Measurements from ENCODE around the gene SLC4A5.
"Not testable (repeated sequence)": the region's sequence is repeated elsewhere in the genome, so short reads cannot be mapped to it uniquely, and the experiment has no call there.

The SLC4A5 gene

DNA sequence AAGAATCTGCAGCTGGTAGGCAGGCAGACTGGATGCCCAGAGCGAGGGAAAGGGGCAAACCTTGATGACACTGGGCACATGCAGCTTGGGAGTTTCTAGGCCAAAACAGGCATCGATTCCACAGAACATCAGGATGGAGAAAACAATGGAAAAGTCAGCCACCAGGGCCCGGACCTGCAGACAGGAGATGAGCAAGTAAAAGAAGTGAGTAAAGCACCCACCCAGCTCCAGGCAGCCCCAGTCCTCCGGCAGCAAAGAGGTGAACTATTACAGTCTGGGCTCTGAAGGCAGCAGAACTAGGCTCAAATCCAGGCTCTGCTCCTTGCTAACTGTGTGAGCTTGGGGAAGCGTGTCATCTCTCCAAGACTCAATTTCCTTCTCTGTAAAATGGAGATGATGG, 108.2 kb downstream of the SLC4A5 start:
- no peak for TF ChIP-seq POLR2A (IDR thresholded peaks at IDR 0.05; ENCODE audit: low read depth, low read length)
- FAIRE-seq (no peak), DNase-seq (ENCODE audit: insufficient read length, low spot score) (no peak)

GRCh38 chr2:74233648-74234047, 109.6 kb downstream of the SLC4A5 start:
- no peak for TF ChIP-seq POLR2A (IDR thresholded peaks at IDR 0.05; ENCODE audit: low read depth, low read length)
- DNase-seq (ENCODE audit: insufficient read length, low spot score), result no peak
- no peak for FAIRE-seq

- no peak for TF ChIP-seq POLR2A (IDR thresholded peaks at IDR 0.05; ENCODE audit: low read depth, low read length)
- FAIRE-seq, result no peak
- no peak for DNase-seq (ENCODE audit: insufficient read length, low spot score)
These were observed 110.8 kb downstream of the SLC4A5 start for GRCh38 chr2:74232426-74232825.

DNA sequence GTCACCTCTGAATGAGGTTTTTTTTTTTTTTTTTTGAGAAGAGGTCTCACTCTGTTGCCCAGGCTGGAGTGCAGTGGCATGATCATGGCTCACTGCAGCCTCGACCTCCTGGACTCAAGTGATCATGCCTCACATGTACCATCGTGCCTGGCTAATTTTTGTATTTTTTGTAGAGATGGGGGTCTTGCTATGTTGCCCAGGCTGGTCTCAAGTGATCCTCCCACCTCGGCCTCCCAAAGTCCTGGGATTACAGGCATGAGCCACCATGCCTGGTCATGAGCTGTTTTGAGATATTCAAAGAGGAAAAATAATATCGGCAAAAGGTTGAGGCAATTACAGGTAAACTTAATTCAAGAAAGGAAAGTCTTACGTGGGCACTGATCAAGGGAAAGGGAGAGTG, 113.4 kb downstream of the SLC4A5 start:
- not testable (repeated sequence) for FAIRE-seq; DNase-seq (ENCODE audit: insufficient read length, low spot score)

GRCh38 chr2:74228772-74229171, 114.4 kb downstream of the SLC4A5 start:
- no peak for FAIRE-seq
- DNase-seq (ENCODE audit: insufficient read length, low spot score), result no peak
- no peak for TF ChIP-seq POLR2A (IDR thresholded peaks at IDR 0.05; ENCODE audit: low read depth, low read length)

DNA sequence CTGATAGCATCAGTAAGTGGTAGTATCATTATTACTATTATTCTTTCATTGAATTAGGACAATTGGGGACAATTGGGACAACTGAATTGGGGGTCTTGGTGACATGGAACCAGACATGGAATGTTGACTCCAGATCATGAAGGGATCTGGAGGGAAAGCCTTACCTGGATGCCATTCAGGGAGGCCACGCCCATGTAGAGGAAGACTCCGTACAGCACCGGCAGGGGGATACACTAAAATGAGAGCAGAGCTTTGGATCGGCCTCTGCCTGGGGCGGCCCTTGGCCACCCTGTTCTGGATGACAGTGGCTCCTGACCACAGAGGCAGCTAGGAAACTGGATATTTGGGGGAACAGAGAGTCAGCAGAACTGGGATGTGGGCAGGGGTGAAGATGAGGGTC, 115.6 kb downstream of the SLC4A5 start:
- FAIRE-seq, result no peak
- DNase-seq (ENCODE audit: insufficient read length, low spot score), result no peak
- TF ChIP-seq POLR2A (IDR thresholded peaks at IDR 0.05; ENCODE audit: low read depth, low read length), result no peak

DNA sequence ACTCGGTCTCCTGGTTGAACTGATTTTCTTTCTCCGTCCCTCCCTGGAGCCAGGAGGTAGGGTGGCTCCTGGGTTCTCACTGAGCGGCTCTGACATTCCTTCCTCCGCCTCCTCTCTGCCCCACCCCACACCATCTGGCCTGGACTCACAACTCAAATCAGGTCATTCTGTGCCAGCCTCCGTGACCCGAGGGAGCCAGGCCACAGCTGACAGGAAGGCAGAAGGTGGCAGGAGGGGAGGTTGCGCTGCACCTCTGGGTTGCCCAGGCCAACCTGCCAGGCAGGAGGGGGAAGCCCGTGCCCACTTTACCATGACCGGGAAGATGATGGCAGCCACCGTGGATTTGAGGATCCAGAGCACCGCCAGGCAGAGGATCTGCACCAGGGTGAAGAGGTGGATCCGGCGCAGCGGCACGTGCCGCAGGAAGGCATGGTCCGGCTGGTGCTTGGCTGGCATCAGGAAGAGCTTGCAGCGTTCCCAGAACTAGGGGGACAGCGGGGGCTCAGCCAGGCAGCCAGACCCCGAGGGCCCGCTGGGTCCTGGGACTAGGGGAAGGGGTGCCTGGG, 116.5 kb downstream of the SLC4A5 start:
- no peak for TF ChIP-seq POLR2A (IDR thresholded peaks at IDR 0.05; ENCODE audit: low read depth, low read length)
- FAIRE-seq (no peak), DNase-seq (ENCODE audit: insufficient read length, low spot score) (no peak)

- TF ChIP-seq POLR2A (IDR thresholded peaks at IDR 0.05; ENCODE audit: low read depth, low read length), result no peak
- no peak for FAIRE-seq
These were observed 117.3 kb downstream of the SLC4A5 start for GRCh38 chr2:74225698-74226459.

DNA sequence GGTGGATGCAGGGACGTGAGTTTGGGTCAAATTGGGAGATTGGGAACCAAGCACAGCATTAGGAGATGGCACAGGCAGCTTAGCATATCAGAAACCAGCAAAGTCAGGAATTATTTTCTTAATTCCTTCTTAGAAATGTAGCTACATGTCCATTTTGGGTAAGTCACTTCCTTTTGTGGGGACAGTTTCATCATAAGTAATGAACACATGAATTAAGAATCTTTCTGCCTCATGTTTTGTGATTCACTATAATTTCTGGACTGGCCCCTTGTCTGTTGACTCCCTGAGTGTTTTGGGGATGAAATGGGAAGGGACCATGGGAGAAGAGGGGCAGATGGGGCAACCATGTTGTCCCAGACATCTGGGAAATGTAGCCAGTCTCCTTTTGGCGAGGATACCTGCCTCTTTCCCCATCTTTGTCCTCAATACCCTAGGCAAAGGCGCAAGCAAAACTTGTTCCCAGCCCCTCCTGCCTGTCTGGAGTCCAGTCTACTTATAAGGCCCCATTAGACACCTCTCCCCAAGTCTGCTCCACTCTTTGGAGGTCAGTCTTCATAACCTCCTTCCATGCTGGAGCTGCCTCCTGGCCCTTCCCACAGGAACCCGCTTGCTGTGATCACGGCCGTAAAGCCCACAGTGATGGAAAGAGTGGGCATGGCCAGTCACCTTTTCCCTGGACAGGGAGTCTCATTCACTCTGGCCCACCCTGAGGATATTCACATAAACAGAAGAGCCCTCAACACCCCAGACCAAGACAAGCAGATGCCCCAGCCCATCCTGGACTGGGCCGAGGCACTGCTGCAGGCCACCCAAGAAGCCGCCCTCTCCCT, 119.1 kb downstream of the SLC4A5 start:
- TF ChIP-seq POLR2A (IDR thresholded peaks at IDR 0.05; ENCODE audit: low read depth, low read length), result no peak
- DNase-seq (ENCODE audit: insufficient read length, low spot score) (no peak), FAIRE-seq (no peak)

More at GRCh38 chr2:74225698-74226459, 117.3 kb downstream of the SLC4A5 start:
- DNase-seq (ENCODE audit: insufficient read length, low spot score), result no peak

DNA sequence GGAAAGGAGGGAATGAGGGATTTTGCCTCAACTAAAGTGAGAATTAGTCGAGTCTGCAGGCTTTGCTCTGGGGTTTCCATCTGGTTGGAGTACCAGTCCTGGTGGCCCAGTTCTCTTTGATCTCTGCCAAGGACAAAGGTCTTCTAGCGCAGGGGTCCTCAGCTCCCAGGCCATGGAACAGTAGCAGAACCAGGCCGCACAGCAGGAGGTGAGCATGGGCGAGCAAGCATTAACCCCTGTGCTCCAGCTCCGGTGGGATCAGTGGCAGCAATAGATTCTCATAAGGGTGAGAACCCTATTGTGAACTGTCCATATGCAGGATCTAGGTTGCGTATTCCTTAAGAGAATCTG, 120.9 kb downstream of the SLC4A5 start:
- no peak for TF ChIP-seq POLR2A (IDR thresholded peaks at IDR 0.05; ENCODE audit: low read depth, low read length)

DNA sequence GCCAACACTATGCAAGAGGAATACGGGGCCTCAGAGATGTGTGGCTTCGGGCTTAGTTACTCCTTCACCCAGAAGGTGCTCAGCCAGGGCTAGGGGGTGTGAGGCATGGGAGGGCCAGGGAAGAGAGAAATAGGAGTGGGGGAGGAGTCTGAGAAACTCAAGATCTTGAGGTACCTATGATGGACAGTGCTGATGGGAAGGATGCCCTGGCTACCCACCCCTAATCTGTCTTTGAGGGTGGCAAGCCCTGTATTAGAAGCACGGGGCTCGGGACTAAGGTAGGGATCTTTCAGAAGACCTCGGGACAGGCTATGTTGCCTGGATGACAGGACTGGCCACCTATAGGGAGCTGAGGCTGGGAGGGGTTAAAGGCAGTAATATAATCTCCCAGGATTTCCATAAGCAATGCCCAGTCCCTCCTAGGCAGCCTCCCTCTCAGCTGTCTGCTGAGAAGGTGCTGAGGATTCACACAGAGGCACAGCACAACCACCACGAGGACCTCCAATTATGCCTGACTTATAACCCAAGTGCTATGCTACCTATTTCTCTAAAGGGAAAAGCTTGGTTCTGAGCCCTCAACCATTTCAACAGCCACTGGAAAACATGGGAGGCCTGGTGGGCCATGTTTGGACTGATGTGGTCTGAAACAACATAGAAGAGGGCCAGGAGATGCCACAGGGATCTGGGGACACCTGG, 121.5 kb downstream of the SLC4A5 start:
- DNase-seq (ENCODE audit: insufficient read length, low spot score) (no peak), FAIRE-seq (no peak)
- TF ChIP-seq POLR2A (IDR thresholded peaks at IDR 0.05; ENCODE audit: low read depth, low read length), result no peak

More for the DNA sequence above, 120.9 kb downstream of the SLC4A5 start:
- DNase-seq (ENCODE audit: insufficient read length, low spot score), result no peak
- no peak for FAIRE-seq

DNA sequence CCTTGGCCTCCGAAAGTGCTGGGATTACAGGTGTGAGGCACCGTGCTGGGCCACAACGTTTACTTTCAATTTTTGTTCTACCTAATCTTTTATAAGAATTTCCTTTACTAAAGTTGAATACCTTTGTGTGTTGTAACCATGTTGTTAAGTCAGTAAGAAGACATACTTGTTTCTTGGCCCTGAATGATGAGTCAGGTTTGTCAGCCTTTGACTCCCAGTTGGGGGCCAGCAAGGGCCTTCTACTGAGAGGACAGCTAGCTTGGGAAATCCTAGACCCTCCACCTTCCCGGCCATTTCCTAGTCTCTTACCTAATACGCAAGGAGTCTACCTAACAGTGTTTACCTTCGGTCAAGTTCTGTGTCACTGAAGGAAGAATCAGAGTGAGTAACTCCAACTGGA, 122.1 kb downstream of the SLC4A5 start:
- DNase-seq (ENCODE audit: insufficient read length, low spot score) (no peak), FAIRE-seq (no peak)
- no peak for TF ChIP-seq POLR2A (IDR thresholded peaks at IDR 0.05; ENCODE audit: low read depth, low read length)

- FAIRE-seq, result no peak
- no peak for DNase-seq (ENCODE audit: insufficient read length, low spot score)
- TF ChIP-seq POLR2A (IDR thresholded peaks at IDR 0.05; ENCODE audit: low read depth, low read length), result no peak
These were observed 123.2 kb downstream of the SLC4A5 start for GRCh38 chr2:74219846-74220486.

GRCh38 chr2:74216642-74217041, 126.6 kb downstream of the SLC4A5 start:
- no peak for FAIRE-seq
- DNase-seq (ENCODE audit: insufficient read length, low spot score), result no peak
- no peak for TF ChIP-seq POLR2A (IDR thresholded peaks at IDR 0.05; ENCODE audit: low read depth, low read length)

DNA sequence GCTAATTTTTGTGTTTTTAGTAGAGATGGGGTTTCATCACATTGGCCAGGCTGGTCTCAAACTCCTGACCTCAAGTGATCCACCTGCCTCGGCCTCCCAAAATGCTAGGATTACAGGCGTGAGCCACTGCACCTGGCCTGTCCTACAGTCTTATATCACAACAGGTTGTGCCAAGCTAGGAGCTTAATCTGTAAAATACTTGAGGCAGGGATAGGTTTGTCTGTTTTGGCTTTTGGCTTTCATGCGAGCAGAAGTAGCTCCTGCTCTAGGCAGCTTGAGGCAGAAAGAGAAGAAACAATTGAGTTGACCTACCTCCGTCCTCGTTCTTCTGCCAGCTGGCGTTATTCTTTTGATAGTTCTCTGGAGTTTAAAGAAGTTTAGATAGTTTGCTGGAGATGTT, 127.4 kb downstream of the SLC4A5 start:
- not testable (repeated sequence) for DNase-seq (ENCODE audit: insufficient read length, low spot score); FAIRE-seq

Measured in H54 (cell line).